Panc1 (cell line): ENCODE data around the gene CD44. TPM values are rescaled to one million over a fixed set of nuclear protein-coding genes. Genes with fewer than 3 reads are reported as not detected.

Experiments used
- ATAC-seq: fragments of 200-7000 bp; cut with Tn5 transposase; 2 replicates; pipeline ENCODE4 v1.9.1; 2020; ENCODE audit warnings: mild to moderate bottlenecking, moderate library complexity
- BruUV-seq: library from RNA; stranded (reverse); fragments of 400-500 nt; replicated peaks from 2 replicates; lab custom pipeline; 2021; lab: Mats Ljungman, UMichigan
- CTCF ChIA-PET: fragments of 300-600 bp; sonication (Branson Sonifier 250); formaldehyde crosslinking; loops from one replicate; lab custom pipeline; 2022; ENCODE audit warnings: antibody characterized with exemption; lab: Charles Lee
- POLR2A ChIA-PET: fragments of 300-600 bp; sonication (Branson Sonifier 250); formaldehyde crosslinking; loops from one replicate; lab custom pipeline; 2022; ENCODE audit warnings: antibody characterized with exemption; lab: Charles Lee
- DNase-seq: peaks from one replicate; pipeline ENCODE4 v3.0.0-alpha.2; 2010; ENCODE audit warnings: low read depth, low spot score
- H3K27ac ChIP-seq: 2 replicates; pipeline ENCODE4 v1.5.1; 2011; ENCODE audit warnings: mild to moderate bottlenecking, low read length, inconsistent platforms
- H3K27me3 ChIP-seq: fragments of 200-500 bp; sonication (Bioruptor generic); 2 replicates; pipeline ENCODE4 v1.6.0; 2014; ENCODE audit warnings: low read length, inconsistent platforms; ENCODE audit not compliant: control insufficient read depth, insufficient read depth
- H3K36me3 ChIP-seq: fragments of 200-500 bp; sonication (Bioruptor generic); 2 replicates; pipeline ENCODE4 v1.5.1; 2014; ENCODE audit warnings: inconsistent platforms, mild to moderate bottlenecking, low read length, moderate library complexity; ENCODE audit not compliant: control insufficient read depth, insufficient read depth
- H3K4me1 ChIP-seq: 2 replicates; pipeline ENCODE4 v1.5.1; 2011; ENCODE audit warnings: inconsistent platforms, mild to moderate bottlenecking, low read length, moderate library complexity; ENCODE audit not compliant: control insufficient read depth, insufficient read depth
- H3K4me3 ChIP-seq, 2 experiments: 2 replicates each; pipeline ENCODE4 v1.5.1; 2011 to 2012; ENCODE audit warnings: low read depth in 2 of 2, low read length in 2 of 2, mild to moderate bottlenecking in 2 of 2, inconsistent platforms in 1 of 2, moderate library complexity in 1 of 2
- H3K9me3 ChIP-seq: fragments of 200-500 bp; sonication (Bioruptor generic); 2 replicates; pipeline ENCODE4 v1.5.1; 2014; ENCODE audit warnings: low read depth, mild to moderate bottlenecking, inconsistent platforms, low read length, moderate library complexity; ENCODE audit not compliant: control insufficient read depth, insufficient read depth
- CTCF ChIP-seq: fragments of 450-650 bp; IDR thresholded peaks from 2 replicates; pipeline ENCODE4 v1.5.1; 2017; ENCODE audit warnings: mild to moderate bottlenecking
- POLR2AphosphoS5 ChIP-seq: IDR thresholded peaks from 2 replicates; pipeline ENCODE4 v1.6.1; 2012; ENCODE audit warnings: mild to moderate bottlenecking, low read depth, low read length, moderate library complexity
- REST ChIP-seq, 2 experiments: IDR thresholded peaks; 2 replicates each; pipeline ENCODE4 v1.6.1; 2011 to 2012; ENCODE audit warnings: low read depth in 2 of 2, control low read depth in 1 of 2, low read length in 1 of 2, mild to moderate bottlenecking in 1 of 2, moderate library complexity in 1 of 2; ENCODE audit not compliant: insufficient read depth in 1 of 2
- SIN3A ChIP-seq: IDR thresholded peaks from 2 replicates; pipeline ENCODE4 v1.6.1; 2012; ENCODE audit warnings: low read depth, mild to moderate bottlenecking, low read length, moderate library complexity, borderline replicate concordance; ENCODE audit not compliant: insufficient read depth
- TCF7L2 ChIP-seq: IDR thresholded peaks from 2 replicates; pipeline ENCODE4 v1.6.1; 2011; ENCODE audit warnings: mild to moderate bottlenecking, low read depth, low read length, inconsistent platforms
- in situ Hi-C: cut with HindIII; loops from 2 replicates; pipeline ENCODE4 v1.10.0; 2016; ENCODE audit warnings: low sequenced_read_pairs, low pct_unique_long_range_greater_than_20kb
- intact Hi-C: fragments of 100-400 bp; cut with micrococcal nuclease; formaldehyde crosslinking; loops from one replicate; pipeline ENCODE4 v1.10.0; 2022; ENCODE audit not compliant: unreplicated experiment
- total RNA-seq: library from RNA; stranded (reverse); gene quantifications from one replicate; pipeline ENCODE4 v1.2.1, GENCODE V29; 2021; ENCODE audit not compliant: unreplicated experiment

CD44 gene
- total RNA-seq, 1 experiment from 2014 or later, result 1,819 TPM

GRCh38 chr11:35253237-35253636 lies 114.3 kb downstream of the CD44 start:
- intact Hi-C loops (no loop called here), in situ Hi-C loops (no loop called here)
- Histone ChIP-seq H3K36me3 (no peaks in the 10 kb centered on the region), H3K4me1 (no peaks in the 10 kb centered on the region), H3K27me3 (no peaks in the 10 kb centered on the region), H3K27ac (no peak overlapping the region), H3K9me3 (no peaks in the 10 kb centered on the region), H3K4me3 (no peak overlapping the region)
- BruUV-seq, result no TSS peak
- ATAC-seq (no peak), DNase-seq (no peak)
- CTCF ChIA-PET, result no interaction called here
- POLR2A ChIA-PET, result no interaction called here
- TF ChIP-seq TCF7L2 (no peak), POLR2AphosphoS5 (no peak), CTCF (no peak), SIN3A (no peak), REST (IDR thresholded peaks at IDR 0.05; ENCODE audit: insufficient read depth in 1 of 2, low read depth in 2 of 2, low read length in 1 of 2) (no peak)

GRCh38 chr11:35255514-35255913 lies 116.5 kb downstream of the CD44 start:
- Histone ChIP-seq H3K4me1 (0 out of 2 replicates have a peak, but pooled peaks cover 3% of the 10 kb centered on the region), H3K36me3 (no peaks in the 10 kb centered on the region), H3K27me3 (no peaks in the 10 kb centered on the region), H3K27ac (no peak overlapping the region), H3K9me3 (no peaks in the 10 kb centered on the region), H3K4me3 (no peak overlapping the region)
- no peak for TF ChIP-seq POLR2AphosphoS5
- TF ChIP-seq REST (IDR thresholded peaks at IDR 0.05; ENCODE audit: insufficient read depth in 1 of 2, low read depth in 2 of 2, low read length in 1 of 2), result no peak
- no peak for TF ChIP-seq TCF7L2
- TF ChIP-seq CTCF, result no peak
- no peak for TF ChIP-seq SIN3A
- ChIA-PET POLR2A (no interaction called here), CTCF (no interaction called here)
- in situ Hi-C loops, result no loop called here
- ATAC-seq (no peak), DNase-seq (no peak)
- BruUV-seq, result no TSS peak
- intact Hi-C loops, result no loop called here
